Keratinocyte (primary cell): ENCODE measurements around the gene OXSR1. TPM values are rescaled to one million over a fixed set of nuclear protein-coding genes. Genes with fewer than 3 reads are reported as not detected.

Experiments
- DNase-seq: peaks from one replicate; pipeline ENCODE4 v3.0.0-alpha.2; 2011; ENCODE audit warnings: low read depth, missing footprints, low spot score
- FAIRE-seq: peaks from 2 replicates; lab custom pipeline; 2011; peaks lifted over from hg19 to GRCh38; lab: Jason Lieb, UNC
- H2AFZ ChIP-seq: 2 replicates; pipeline ENCODE4 v1.6.0; 2012; ENCODE audit warnings: low read length, control low read depth, inconsistent platforms; ENCODE audit not compliant: control insufficient read depth
- H3K27ac ChIP-seq: 2 replicates; pipeline ENCODE4 v1.5.1; 2011; ENCODE audit warnings: low read length; ENCODE audit not compliant: control insufficient read depth, insufficient read depth
- H3K27me3 ChIP-seq: 3 replicates; pipeline ENCODE4 v1.6.0; 2011; ENCODE audit warnings: low read length; ENCODE audit not compliant: control insufficient read depth, insufficient read depth; ENCODE audit errors: extremely low read depth
- H3K36me3 ChIP-seq, 2 experiments: 2 replicates in 1 of 2; 3 replicates in 1 of 2; pipeline ENCODE4 v1.5.1; 2011; ENCODE audit warnings: low read length in 2 of 2, mild to moderate bottlenecking in 1 of 2; ENCODE audit not compliant: control insufficient read depth in 2 of 2, insufficient read depth in 2 of 2; ENCODE audit errors: extremely low read depth in 1 of 2
- H3K4me1 ChIP-seq: 3 replicates; pipeline ENCODE4 v1.5.1; 2011; ENCODE audit warnings: low read length; ENCODE audit not compliant: control insufficient read depth, insufficient read depth; ENCODE audit errors: extremely low read depth
- H3K4me2 ChIP-seq: 3 replicates; pipeline ENCODE4 v1.6.0; 2011; ENCODE audit warnings: low read depth, low read length; ENCODE audit not compliant: control insufficient read depth, insufficient read depth; ENCODE audit errors: extremely low read depth
- H3K4me3 ChIP-seq, 3 experiments: fragments of 200-600 bp in 1 of 3; sonication (generic) in 1 of 3; 2 replicates in 2 of 3; 3 replicates in 1 of 3; pipeline ENCODE4 v1.5.1; 2011 to 2016; ENCODE audit warnings: low read length in 3 of 3, mild to moderate bottlenecking in 3 of 3, control low read depth in 2 of 3, inconsistent platforms in 1 of 3, low read depth in 1 of 3, mixed read lengths in 1 of 3, mixed run types in 1 of 3, moderate library complexity in 1 of 3; ENCODE audit not compliant: control insufficient read depth in 2 of 3, insufficient read depth in 2 of 3; ENCODE audit errors: extremely low read depth in 1 of 3
- H3K79me2 ChIP-seq: 2 replicates; pipeline ENCODE4 v1.6.0; 2012; ENCODE audit warnings: low read length; ENCODE audit not compliant: control insufficient read depth, insufficient read depth
- H3K9ac ChIP-seq: 3 replicates; pipeline ENCODE4 v1.6.0; 2011; ENCODE audit warnings: low read length; ENCODE audit not compliant: control insufficient read depth, insufficient read depth; ENCODE audit errors: extremely low read depth
- H3K9me1 ChIP-seq: 3 replicates; pipeline ENCODE4 v1.6.0; 2011; ENCODE audit warnings: low read length; ENCODE audit not compliant: control insufficient read depth, insufficient read depth; ENCODE audit errors: extremely low read depth
- H3K9me3 ChIP-seq: 2 replicates; pipeline ENCODE4 v1.5.1; 2012; ENCODE audit warnings: low read depth, low read length; ENCODE audit not compliant: control insufficient read depth
- H4K20me1 ChIP-seq: 3 replicates; pipeline ENCODE4 v1.6.0; 2011; ENCODE audit warnings: low read length; ENCODE audit not compliant: control insufficient read depth, insufficient read depth; ENCODE audit errors: extremely low read depth
- CTCF ChIP-seq, 3 experiments: IDR thresholded peaks in 1 of 3; conservative IDR thresholded peaks in 1 of 3; optimal IDR thresholded peaks in 1 of 3; 2 replicates in 2 of 3; 3 replicates in 1 of 3; pipeline versions ENCODE3 to v1.5.1; 2011; ENCODE audit warnings: low read length in 3 of 3, mild to moderate bottlenecking in 3 of 3, moderate library complexity in 2 of 3, control low read depth in 1 of 3, inconsistent platforms in 1 of 3; ENCODE audit not compliant: insufficient read depth in 2 of 3; ENCODE audit errors: extremely low read depth in 1 of 3
- EZH2 ChIP-seq: IDR thresholded peaks from one replicate; pipeline ENCODE4 v1.6.1; 2012; ENCODE audit warnings: inconsistent platforms, mild to moderate bottlenecking, low read length, moderate library complexity
- dilution Hi-C: fragments of 300-500 bp; cut with MboI; formaldehyde crosslinking; loops from one replicate; pipeline ENCODE4 v1.7.0; 2020; ENCODE audit warnings: low sequenced_read_pairs; ENCODE audit not compliant: extremely low pct_ligation_motif_present
- polyA plus RNA-seq, 5 experiments: library from polyadenylated mRNA; depleted of rRNA in 3 of 5; stranded (reverse) in 3 of 5; stranded (forward) in 1 of 5; unstranded in 1 of 5; fragments of >200 nt; gene quantifications; 1 replicate in 1 of 5; 2 replicates in 3 of 5; 3 replicates in 1 of 5; pipeline versions ENCODE4 v1.2.1 to v1.2.3, GENCODE V29; 2011 to 2012; ENCODE audit warnings: missing spikeins in 2 of 5, low read depth in 1 of 5, low replicate concordance in 1 of 5

OXSR1 gene
- polyA plus RNA-seq, 1 donor (not counting 4 experiments of a cell fraction or from before 2014, with no cell fraction given): 77.0 TPM

GRCh38 chr3:38124324-38125122 is 40.8 kb upstream of the OXSR1 start:
- no peaks in the 10 kb centered on the region for H3K27me3 ChIP-seq
- FAIRE-seq (no peak), DNase-seq (no peak)
- no peak overlapping the region for H3K9ac ChIP-seq
- no peaks in the 10 kb centered on the region for H3K79me2 ChIP-seq
- dilution Hi-C loops: no loop called here
- TF ChIP-seq CTCF (optimal IDR thresholded peaks at IDR 0.05 in 1 of 3, IDR thresholded peaks at IDR 0.05 in 1 of 3, conservative IDR thresholded peaks at IDR 0.05 in 1 of 3; ENCODE audit: extremely low read depth in 1 of 3, insufficient read depth in 2 of 3, low read length in 3 of 3) (no peak), EZH2 (no peak)
- H3K9me1 ChIP-seq: no peaks in the 10 kb centered on the region
- no peak overlapping the region for H2AFZ ChIP-seq
- H3K27ac ChIP-seq: no peak overlapping the region
- H3K9me3 ChIP-seq: no peaks in the 10 kb centered on the region
- H3K4me1 ChIP-seq: no peaks in the 10 kb centered on the region
- no peak overlapping the region for H3K4me2 ChIP-seq
- no peaks in the 10 kb centered on the region for H4K20me1 ChIP-seq
- H3K36me3 ChIP-seq: peaks cover 53 to 60% of the 10 kb centered on the region in 2 experiments
- no peak overlapping the region for H3K4me3 ChIP-seq

- H3K9ac ChIP-seq: no peak overlapping the region
- H3K4me1 ChIP-seq: no peaks in the 10 kb centered on the region
- no peaks in the 10 kb centered on the region for H3K79me2 ChIP-seq
- no peak overlapping the region for H3K4me2 ChIP-seq
- DNase-seq (no peak), FAIRE-seq (no peak)
- dilution Hi-C loops: no loop called here
- no peak overlapping the region for H2AFZ ChIP-seq
- no peaks in the 10 kb centered on the region for H4K20me1 ChIP-seq
- no peak overlapping the region for H3K4me3 ChIP-seq
- no peaks in the 10 kb centered on the region for H3K9me1 ChIP-seq
- peaks cover 56 to 64% of the 10 kb centered on the region in 2 experiments for H3K36me3 ChIP-seq
- H3K27ac ChIP-seq: no peak overlapping the region
- TF ChIP-seq EZH2: no peak
- TF ChIP-seq CTCF (optimal IDR thresholded peaks at IDR 0.05 in 1 of 3, IDR thresholded peaks at IDR 0.05 in 1 of 3, conservative IDR thresholded peaks at IDR 0.05 in 1 of 3; ENCODE audit: extremely low read depth in 1 of 3, insufficient read depth in 2 of 3, low read length in 3 of 3): no peak
- no peaks in the 10 kb centered on the region for H3K27me3 ChIP-seq
- H3K9me3 ChIP-seq: no peaks in the 10 kb centered on the region
These were observed 39.8 kb upstream of the OXSR1 start for GRCh38 chr3:38125305-38126120.
